Bronchial epithelial cell (primary cell): ENCODE measurements around the gene FER. TPM values are rescaled to one million over a fixed set of nuclear protein-coding genes. Genes with fewer than 3 reads are reported as not detected.
A peak's percentile ranks its signal among the peaks of the same experiment; 100 is the strongest.

Source experiments
- DNase-seq: peaks from one replicate; pipeline ENCODE4 v3.0.0-alpha.2; 2010; ENCODE audit warnings: low read depth
- FAIRE-seq: peaks from 2 replicates; lab custom pipeline; 2011; peaks lifted over from hg19 to GRCh38; lab: Jason Lieb, UNC
- H3K27me3 ChIP-seq: 2 replicates; pipeline ENCODE4 v1.5.1; 2011; ENCODE audit warnings: low read length; ENCODE audit not compliant: control insufficient read depth, insufficient read depth
- H3K36me3 ChIP-seq: 2 replicates; pipeline ENCODE4 v1.5.1; 2011; ENCODE audit warnings: low read length; ENCODE audit not compliant: control insufficient read depth, insufficient read depth
- H3K4me3 ChIP-seq: 2 replicates; pipeline ENCODE4 v1.5.1; 2011; ENCODE audit warnings: mild to moderate bottlenecking, low read depth, low read length, control low read depth
- CTCF ChIP-seq: IDR thresholded peaks from 2 replicates; pipeline ENCODE4 v1.5.1; 2011; ENCODE audit warnings: mild to moderate bottlenecking, moderate library complexity, low read length, control low read depth, inconsistent platforms; ENCODE audit not compliant: insufficient read depth, severe bottlenecking
- total RNA-seq: library from RNA; depleted of rRNA; stranded (reverse); fragments of >200 nt; gene quantifications from 2 replicates; pipeline ENCODE4 v1.2.1, GENCODE V29; 2014

Gene FER
- total RNA-seq, 1 donor from 2014 or later, result 23.7 TPM

- TF ChIP-seq CTCF, result no peak
- no peak for FAIRE-seq
These were observed 66.0 kb downstream of the FER start for GRCh38 chr5:108813673-108814072.

GRCh38 chr5:108814551-108814950, 66.9 kb downstream of the FER start:
- no peak overlapping the region for H3K4me3 ChIP-seq
- FAIRE-seq (no peak), DNase-seq (no peak)
- TF ChIP-seq CTCF, result no peak
- H3K27me3 ChIP-seq, result no peaks in the 10 kb centered on the region
- no peaks in the 10 kb centered on the region for H3K36me3 ChIP-seq

More at GRCh38 chr5:108813673-108814072, 66.0 kb downstream of the FER start:
- Histone ChIP-seq H3K4me3 (no peak overlapping the region), H3K36me3 (no peaks in the 10 kb centered on the region), H3K27me3 (no peaks in the 10 kb centered on the region)
- DNase-seq, result no peak

- DNase-seq, result peak; percentile 78
- TF ChIP-seq CTCF, result no peak
These were observed 71.0 kb downstream of the FER start for GRCh38 chr5:108818613-108819272.

GRCh38 chr5:108820983-108821382, 73.3 kb downstream of the FER start:
- TF ChIP-seq CTCF, result no peak
- no peaks in the 10 kb centered on the region for H3K27me3 ChIP-seq
- FAIRE-seq (no peak), DNase-seq (no peak)
- H3K36me3 ChIP-seq, result no peaks in the 10 kb centered on the region
- H3K4me3 ChIP-seq, result no peak overlapping the region

More at GRCh38 chr5:108818613-108819272, 71.0 kb downstream of the FER start:
- FAIRE-seq, result no peak
- H3K27me3 ChIP-seq, result no peaks in the 10 kb centered on the region
- no peaks in the 10 kb centered on the region for H3K36me3 ChIP-seq
- H3K4me3 ChIP-seq, result no peak overlapping the region

GRCh38 chr5:108822211-108822947, 74.7 kb downstream of the FER start:
- DNase-seq, result no peak
- H3K36me3 ChIP-seq, result no peaks in the 10 kb centered on the region
- no peak for FAIRE-seq
- no peak for TF ChIP-seq CTCF
- no peak overlapping the region for H3K4me3 ChIP-seq
- no peaks in the 10 kb centered on the region for H3K27me3 ChIP-seq
